SK-N-SH (cell line): Measurements from ENCODE around the gene DNAH9. TPM values are rescaled to one million over a fixed set of nuclear protein-coding genes. Genes with fewer than 3 reads are reported as not detected.

ENCODE experiments used
- CTCF ChIA-PET: fragments of 300-600, 350-600 bp; formaldehyde crosslinking; extraction: SDS; loops from one replicate; lab custom pipeline; 2021; lab: Yijun Ruan, JAX
- POLR2A ChIA-PET: fragments of 350-600 bp; sonication (Branson Sonifier 250); formaldehyde crosslinking; extraction: SDS; loops from one replicate; lab custom pipeline; 2020; ENCODE audit warnings: antibody characterized with exemption, inconsistent platforms; lab: Yijun Ruan, JAX
- DNase-seq: peaks from one replicate; pipeline ENCODE4 v3.0.0; 2012
- H2AFZ ChIP-seq: fragments of 200-600 bp; sonication (generic); 2 replicates; pipeline ENCODE4 v1.8.1; 2016; ENCODE audit warnings: antibody characterized with exemption, mild to moderate bottlenecking, low read depth
- H3F3A ChIP-seq: fragments of 200-600 bp; sonication (generic); replicated peaks from 2 replicates; pipeline ENCODE3; 2016; ENCODE audit warnings: antibody characterized with exemption, mild to moderate bottlenecking; ENCODE audit not compliant: insufficient read depth
- H3K27ac ChIP-seq, 2 experiments: fragments of 200-500 bp in 1 of 2; fragments of 200-600 bp in 1 of 2; sonication (Bioruptor generic) in 1 of 2; sonication (generic), shearing (Covaris generic) in 1 of 2; 2 replicates each; pipeline versions ENCODE4 v1.5.1 to v1.6.1; 2014 to 2016; ENCODE audit warnings: low read depth in 2 of 2, inconsistent platforms in 1 of 2, low read length in 1 of 2, mild to moderate bottlenecking in 1 of 2, mixed read lengths in 1 of 2
- H3K27me3 ChIP-seq: fragments of 200-600 bp; sonication (generic), shearing (Covaris generic); 2 replicates; pipeline ENCODE4 v1.6.1; 2016; ENCODE audit warnings: mixed run types; ENCODE audit not compliant: insufficient read depth
- H3K36me3 ChIP-seq, 2 experiments: fragments of 200-500 bp in 1 of 2; fragments of 200-600 bp in 1 of 2; sonication (Bioruptor generic) in 1 of 2; sonication (generic) in 1 of 2; replicated peaks in 1 of 2; 2 replicates each; pipeline versions ENCODE3 to v1.5.1; 2014 to 2016; ENCODE audit warnings: low read length in 1 of 2, mild to moderate bottlenecking in 1 of 2; ENCODE audit not compliant: insufficient read depth in 2 of 2, control insufficient read depth in 1 of 2
- H3K4me1 ChIP-seq, 2 experiments: fragments of 200-500 bp in 1 of 2; fragments of 200-600 bp in 1 of 2; sonication (Bioruptor generic) in 1 of 2; sonication (generic), shearing (Covaris generic) in 1 of 2; 2 replicates each; pipeline versions ENCODE4 v1.5.1 to v1.6.1; 2014 to 2016; ENCODE audit warnings: low read depth in 1 of 2, low read length in 1 of 2, mixed run types in 1 of 2; ENCODE audit not compliant: insufficient read depth in 2 of 2, control insufficient read depth in 1 of 2
- H3K4me2 ChIP-seq: fragments of 200-600 bp; sonication (generic), shearing (Covaris generic); 2 replicates; pipeline ENCODE4 v1.6.1; 2017; ENCODE audit warnings: mixed run types
- H3K4me3 ChIP-seq, 2 experiments: fragments of 200-500 bp in 1 of 2; fragments of 200-600 bp in 1 of 2; sonication (Bioruptor generic) in 1 of 2; sonication (generic), shearing (Covaris generic) in 1 of 2; 2 replicates each; pipeline versions ENCODE4 v1.5.1 to v1.8.1; 2014 to 2016; ENCODE audit warnings: low read depth in 2 of 2, inconsistent platforms in 1 of 2, low read length in 1 of 2, mild to moderate bottlenecking in 1 of 2, mixed read lengths in 1 of 2, moderate library complexity in 1 of 2
- H3K79me2 ChIP-seq: fragments of 200-600 bp; sonication (generic); 2 replicates; pipeline ENCODE4 v1.8.1; 2017; ENCODE audit warnings: mild to moderate bottlenecking; ENCODE audit not compliant: insufficient read depth
- H3K9ac ChIP-seq: fragments of 200-600 bp; sonication (generic); 2 replicates; pipeline ENCODE4 v1.6.1; 2017; ENCODE audit warnings: mixed run types
- H3K9me2 ChIP-seq: fragments of 200-600 bp; sonication (generic); 2 replicates; pipeline ENCODE4 v1.6.1; 2017; ENCODE audit warnings: mixed run types
- H3K9me3 ChIP-seq: fragments of 200-600 bp; sonication (generic); 2 replicates; pipeline ENCODE4 v1.6.1; 2017; ENCODE audit warnings: mixed run types, mild to moderate bottlenecking, moderate library complexity
- H4K20me1 ChIP-seq: fragments of 200-600 bp; sonication (generic); 2 replicates; pipeline ENCODE4 v1.6.1; 2017; ENCODE audit warnings: mild to moderate bottlenecking, mixed run types; ENCODE audit not compliant: insufficient read depth
- CHD2 ChIP-seq: fragments of 150-350 bp; IDR thresholded peaks from 2 replicates; pipeline ENCODE4 v1.6.1; 2018; ENCODE audit warnings: low read length; ENCODE audit not compliant: partially characterized antibody
- EP300 ChIP-seq, 2 experiments: IDR thresholded peaks; 2 replicates each; pipeline versions ENCODE4 v1.4.0 to v1.6.1; 2012; ENCODE audit warnings: borderline replicate concordance in 1 of 2, low read depth in 1 of 2, low read length in 1 of 2
- FOXJ3 ChIP-seq: sonication (generic); formaldehyde crosslinking; IDR thresholded peaks from 2 replicates; pipeline ENCODE4 v1.5.1; 2020; ENCODE audit warnings: mild to moderate bottlenecking, missing genetic modification reagents
- PBX3 ChIP-seq: IDR thresholded peaks from 2 replicates; pipeline ENCODE4; 2012
- RCOR1 ChIP-seq: fragments of 150-350 bp; IDR thresholded peaks from 2 replicates; pipeline ENCODE4 v1.6.1; 2017; ENCODE audit warnings: antibody characterized with exemption, low read length
- SMC3 ChIP-seq: IDR thresholded peaks from 2 replicates; pipeline ENCODE4 v1.6.1; 2012; ENCODE audit warnings: low read depth, low read length, improper control_type of control experiment
- USF2 ChIP-seq: fragments of 150-350 bp; IDR thresholded peaks from 2 replicates; pipeline ENCODE4 v1.6.1; 2017; ENCODE audit warnings: antibody characterized with exemption, low read length, low read depth, borderline replicate concordance
- ZBTB33 ChIP-seq: IDR thresholded peaks from 2 replicates; pipeline ENCODE4 v1.4.0; 2012; ENCODE audit warnings: low read depth, borderline replicate concordance
- WGBS: methylation state at CpG from one replicate; pipeline ENCODE4 v1.1.6; 2017; ENCODE audit warnings: low lambda C conversion rate; 5-methylcytosine and 5-hydroxymethylcytosine counted together
- polyA plus RNA-seq, 3 experiments: library from polyadenylated mRNA; depleted of rRNA; stranded (reverse); fragments of >200 nt; gene quantifications; 2 replicates each; pipeline ENCODE4 v1.2.3, GENCODE V29; 2012

Gene DNAH9
- polyA plus RNA-seq, 1 of the 3 experiments (the other 2 are of a cell fraction), result not detected

GRCh38 chr17:11622492-11622891 is 24.2 kb downstream of the DNAH9 start:
- Histone ChIP-seq H3K9ac (no peak overlapping the region), H3K4me3 (no peak overlapping the region), H3K9me3 (no peaks in the 10 kb centered on the region), H3K9me2 (no peaks in the 10 kb centered on the region), H3F3A (no peaks in the 10 kb centered on the region), H3K27ac (peak overlapping the region in 1 of 2 experiments; percentile 0; a peak in 2 of 4 replicates), H4K20me1 (no peaks in the 10 kb centered on the region), H3K4me2 (no peak overlapping the region), H3K27me3 (no peaks in the 10 kb centered on the region), H3K4me1 (peaks cover 0 to 8% of the 10 kb centered on the region in 2 experiments; a peak in 1 of 4 replicates), H3K79me2 (no peaks in the 10 kb centered on the region), H3K36me3 (no peaks in the 10 kb centered on the region), H2AFZ (no peak overlapping the region)
- ChIA-PET CTCF (interaction anchor here (0.7 to 4.6 kb wide), 2 partner anchors 21 to 39 kb away, joined by 3 to 22 read pairs; no protein-coding TSS in a partner anchor), POLR2A (no interaction called here)
- WGBS, result 8% methylated on average over 5 of the region's 5 CpGs
- TF ChIP-seq CHD2 (peak; percentile 49), ZBTB33 (no peak), RCOR1 (0 out of 2 replicates have a peak, but pooled peaks have one; percentile 19), USF2 (no peak), EP300 (IDR thresholded peaks at IDR 0.05; ENCODE audit: borderline replicate concordance in 1 of 2, low read depth in 1 of 2, low read length in 1 of 2) (peak in 1 of 2 experiments; percentile 57; a peak in 1 of 4 replicates)
- DNase-seq, result peak; percentile 51

GRCh38 chr17:11624976-11625375 is 26.7 kb downstream of the DNAH9 start:
- Histone ChIP-seq H3K27ac (no peak overlapping the region), H3K4me2 (no peak overlapping the region), H4K20me1 (no peaks in the 10 kb centered on the region), H3K9me3 (no peaks in the 10 kb centered on the region), H3K27me3 (no peaks in the 10 kb centered on the region), H3K4me3 (no peak overlapping the region), H3K4me1 (peaks cover 0 to 6% of the 10 kb centered on the region in 2 experiments; a peak in 1 of 4 replicates), H3K9ac (no peak overlapping the region), H3K79me2 (no peaks in the 10 kb centered on the region), H3K36me3 (no peaks in the 10 kb centered on the region), H3F3A (no peaks in the 10 kb centered on the region), H3K9me2 (no peaks in the 10 kb centered on the region), H2AFZ (no peak overlapping the region)
- TF ChIP-seq PBX3, result no peak
- TF ChIP-seq USF2, result no peak
- TF ChIP-seq SMC3, result no peak
- TF ChIP-seq FOXJ3, result no peak
- ChIA-PET CTCF (interaction anchor here (4.6 kb wide), 1 partner anchor 19 kb away, joined by 22 read pairs; no protein-coding TSS in a partner anchor), POLR2A (interaction anchor here (0.6 kb wide), 1 partner anchor 32 kb away, joined by 5 read pairs; no protein-coding TSS in a partner anchor)
- no peak for DNase-seq
- WGBS, result 26% methylated on average over 6 of the region's 6 CpGs
